SK-N-SH (cell line): Measurements from ENCODE around the gene DPP4.
A peak's percentile ranks its signal among the peaks of the same experiment; 100 is the strongest.

Experiments
- EP300 ChIP-seq, 2 experiments: IDR thresholded peaks; 2 replicates each; pipeline versions ENCODE4 v1.4.0 to v1.6.1; 2012; ENCODE audit warnings: borderline replicate concordance in 1 of 2, low read depth in 1 of 2, low read length in 1 of 2
- EZH2phosphoT487 ChIP-seq: fragments of 200-600 bp; sonication (generic); IDR thresholded peaks from 2 replicates; pipeline ENCODE4 v1.6.1; 2017; ENCODE audit warnings: low read depth, mixed run types, mild to moderate bottlenecking, antibody characterized with exemption, moderate library complexity, borderline replicate concordance
- GABPA ChIP-seq: IDR thresholded peaks from 2 replicates; pipeline ENCODE4 v1.4.0; 2012; ENCODE audit warnings: low read depth, mild to moderate bottlenecking
- POLR2AphosphoS5 ChIP-seq: IDR thresholded peaks from 2 replicates; pipeline ENCODE4 v1.6.1; 2012; ENCODE audit warnings: low read depth, low read length
- TF ChIP-seq, protein P1 (sequence below): fragments of 200-600 bp; sonication (generic); IDR thresholded peaks from 2 replicates; pipeline ENCODE4 v1.6.1; 2017; ENCODE audit warnings: antibody characterized with exemption, mild to moderate bottlenecking, moderate library complexity

DNA sequence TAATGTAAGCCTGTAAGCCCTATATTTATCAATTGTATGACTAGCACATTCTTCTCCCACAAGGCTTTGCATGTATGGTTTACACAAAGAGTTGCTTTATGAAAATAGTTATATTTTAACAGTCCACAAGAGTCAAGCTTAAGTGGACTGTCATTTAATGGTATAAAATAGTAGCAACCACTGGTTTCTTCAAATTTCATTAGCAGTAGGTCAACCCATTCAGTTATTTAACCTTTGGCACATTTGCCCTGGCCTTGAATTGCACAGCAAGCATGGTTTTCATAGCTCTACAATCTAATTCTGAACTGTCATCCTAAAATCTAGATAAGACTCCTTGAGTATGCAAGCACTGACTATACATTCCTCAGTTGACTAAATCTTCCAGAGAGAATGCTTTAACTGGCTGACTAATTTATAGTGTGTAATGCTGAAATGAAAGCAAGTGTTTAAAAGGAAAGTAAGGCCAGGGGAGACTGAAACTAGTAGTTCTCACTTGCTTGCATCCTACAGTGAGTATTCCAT lies 1.8 kb downstream of the DPP4 start:
- TF ChIP-seq, protein P1, sequence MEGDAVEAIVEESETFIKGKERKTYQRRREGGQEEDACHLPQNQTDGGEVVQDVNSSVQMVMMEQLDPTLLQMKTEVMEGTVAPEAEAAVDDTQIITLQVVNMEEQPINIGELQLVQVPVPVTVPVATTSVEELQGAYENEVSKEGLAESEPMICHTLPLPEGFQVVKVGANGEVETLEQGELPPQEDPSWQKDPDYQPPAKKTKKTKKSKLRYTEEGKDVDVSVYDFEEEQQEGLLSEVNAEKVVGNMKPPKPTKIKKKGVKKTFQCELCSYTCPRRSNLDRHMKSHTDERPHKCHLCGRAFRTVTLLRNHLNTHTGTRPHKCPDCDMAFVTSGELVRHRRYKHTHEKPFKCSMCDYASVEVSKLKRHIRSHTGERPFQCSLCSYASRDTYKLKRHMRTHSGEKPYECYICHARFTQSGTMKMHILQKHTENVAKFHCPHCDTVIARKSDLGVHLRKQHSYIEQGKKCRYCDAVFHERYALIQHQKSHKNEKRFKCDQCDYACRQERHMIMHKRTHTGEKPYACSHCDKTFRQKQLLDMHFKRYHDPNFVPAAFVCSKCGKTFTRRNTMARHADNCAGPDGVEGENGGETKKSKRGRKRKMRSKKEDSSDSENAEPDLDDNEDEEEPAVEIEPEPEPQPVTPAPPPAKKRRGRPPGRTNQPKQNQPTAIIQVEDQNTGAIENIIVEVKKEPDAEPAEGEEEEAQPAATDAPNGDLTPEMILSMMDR, result no peak
- peak in 1 of 2 experiments; percentile 44; a peak in 1 of 4 replicates for TF ChIP-seq EP300 (IDR thresholded peaks at IDR 0.05; ENCODE audit: borderline replicate concordance in 1 of 2, low read depth in 1 of 2, low read length in 1 of 2)
- TF ChIP-seq EZH2phosphoT487, result no peak
- no peak for TF ChIP-seq GABPA
- no peak; the same call in 1 of the 2 replicates for TF ChIP-seq POLR2AphosphoS5
